NCI-H2107 treated with DMSO at 0.1 percent for 48 hours (cell line): ENCODE results near the gene FTMT.
"Not testable (repeated sequence)": the region's sequence is repeated elsewhere in the genome, so short reads cannot be mapped to it uniquely, and the experiment has no call there.

Experiments used
- DNase-seq: peaks from one replicate; lab custom pipeline; 2025; ENCODE audit not compliant: unreplicated experiment; lab: John Stamatoyannopoulos, UW

Gene FTMT

DNA sequence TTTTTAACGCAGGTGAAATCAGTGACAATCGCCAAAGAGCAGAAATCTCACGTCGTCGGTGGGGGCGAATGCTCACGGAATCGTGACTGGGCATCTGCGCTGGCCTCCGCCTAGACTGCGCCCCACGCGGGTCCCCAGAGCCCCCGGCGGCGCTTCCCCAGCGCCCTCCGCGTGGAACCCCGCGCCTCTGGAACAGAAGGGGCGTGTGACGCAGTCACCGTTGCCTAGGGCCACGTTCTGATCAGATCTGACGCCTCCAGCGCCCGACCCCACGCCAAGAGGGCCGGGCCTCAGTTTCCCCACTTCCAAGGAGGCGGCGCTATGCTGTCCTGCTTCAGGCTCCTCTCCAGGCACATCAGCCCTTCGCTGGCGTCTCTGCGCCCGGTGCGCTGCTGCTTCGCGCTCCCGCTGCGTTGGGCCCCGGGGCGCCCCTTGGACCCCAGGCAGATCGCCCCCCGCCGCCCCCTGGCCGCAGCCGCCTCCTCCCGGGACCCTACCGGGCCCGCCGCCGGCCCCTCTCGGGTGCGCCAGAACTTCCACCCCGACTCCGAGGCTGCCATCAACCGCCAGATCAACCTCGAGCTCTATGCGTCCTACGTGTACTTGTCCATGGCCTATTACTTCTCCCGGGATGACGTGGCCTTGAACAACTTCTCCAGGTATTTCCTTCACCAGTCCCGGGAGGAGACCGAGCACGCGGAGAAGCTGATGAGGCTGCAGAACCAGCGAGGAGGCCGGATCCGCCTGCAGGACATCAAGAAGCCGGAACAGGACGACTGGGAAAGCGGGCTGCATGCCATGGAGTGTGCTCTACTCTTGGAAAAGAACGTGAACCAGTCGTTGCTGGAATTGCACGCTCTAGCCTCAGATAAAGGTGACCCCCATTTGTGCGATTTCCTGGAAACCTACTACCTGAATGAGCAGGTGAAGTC lies at the start of gene FTMT:
TSS of gene FTMT (plus strand) at position 240 of the 932 bp plus-strand sequence. CDS start at position 322, 82 bp downstream.
- no peak for DNase-seq

DNA sequence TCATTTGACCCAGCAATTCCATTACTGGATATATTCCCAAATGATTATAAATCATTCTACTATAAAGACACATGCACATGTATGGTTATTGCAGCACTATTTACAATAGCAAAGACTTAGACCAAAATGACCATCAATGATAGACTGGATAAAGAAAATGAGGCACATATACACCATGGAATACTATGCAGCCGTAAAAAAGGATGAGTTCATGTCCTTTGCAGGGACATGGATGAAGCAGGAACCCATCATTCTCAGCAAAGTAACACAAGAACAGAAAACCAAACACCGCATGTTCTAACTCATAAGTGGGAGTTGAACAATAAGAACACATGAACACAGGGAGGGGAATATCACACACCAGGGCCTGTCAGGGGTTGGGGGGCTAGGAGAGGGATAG lies 46.4 kb upstream of the FTMT start:
- not testable (repeated sequence) for DNase-seq

DNA sequence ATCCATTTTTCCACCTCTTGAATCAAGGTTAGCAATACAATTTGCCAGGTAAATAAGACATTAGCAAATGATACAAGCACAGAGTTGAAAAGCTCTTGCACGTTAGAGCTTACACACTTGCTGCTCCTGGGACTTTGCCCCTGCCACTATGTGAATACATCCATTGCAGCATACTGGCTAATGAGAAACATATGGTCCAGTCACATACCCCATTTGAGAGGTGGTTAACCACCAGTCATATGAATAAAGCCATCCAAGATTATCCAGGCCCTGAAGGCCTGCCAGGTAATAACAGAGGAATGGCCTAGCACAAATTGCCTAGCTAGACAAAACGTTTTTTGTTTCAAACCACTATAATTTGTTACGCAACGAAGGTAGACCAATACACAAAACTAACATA lies 45.8 kb upstream of the FTMT start:
- DNase-seq = no peak

DNA sequence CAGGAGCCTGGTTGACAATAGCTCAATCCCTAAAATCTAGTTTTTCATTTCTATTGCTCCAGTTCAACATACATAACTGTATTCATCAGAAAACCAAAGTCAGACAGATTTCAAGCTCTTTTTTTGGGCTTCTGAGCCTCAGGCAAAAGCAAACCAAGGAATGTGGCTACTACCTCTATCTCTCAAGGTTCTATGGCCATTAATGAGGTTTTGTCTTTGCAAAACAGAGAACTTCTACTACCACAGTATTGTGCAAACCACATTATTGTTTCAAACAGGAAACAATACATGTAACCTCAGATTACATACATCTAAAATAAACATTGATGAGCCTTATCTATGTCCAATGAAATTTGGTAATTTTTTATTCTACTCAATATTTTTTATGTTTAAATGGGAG lies 35.5 kb upstream of the FTMT start:
- no peak for DNase-seq

DNA sequence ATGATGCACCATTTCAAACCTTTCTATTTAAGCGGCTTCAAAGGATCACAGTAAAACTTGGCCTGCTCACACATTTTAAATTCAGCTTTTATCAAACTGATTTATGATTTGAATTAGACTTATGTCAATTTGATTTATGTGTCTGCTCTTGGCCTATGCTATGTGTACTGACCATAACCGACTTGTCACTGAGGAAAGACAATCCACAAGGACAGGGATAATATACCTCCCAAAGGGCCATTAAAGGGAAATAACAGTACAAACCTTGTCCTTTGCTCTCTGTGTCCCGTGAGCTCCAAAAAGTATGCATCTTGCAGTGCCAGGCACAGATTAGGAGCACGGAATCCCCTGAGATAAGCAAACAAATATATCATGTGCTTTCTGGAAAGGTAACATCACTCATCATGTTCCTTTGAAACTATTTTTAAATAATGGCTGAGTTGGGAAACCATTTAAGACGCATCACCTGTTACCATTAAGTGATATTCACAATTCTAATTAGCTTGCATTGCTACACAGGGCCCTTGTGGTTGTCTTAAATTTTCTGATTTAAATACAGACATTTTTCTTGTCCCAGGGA lies 31.9 kb upstream of the FTMT start:
- DNase-seq = no peak

DNA sequence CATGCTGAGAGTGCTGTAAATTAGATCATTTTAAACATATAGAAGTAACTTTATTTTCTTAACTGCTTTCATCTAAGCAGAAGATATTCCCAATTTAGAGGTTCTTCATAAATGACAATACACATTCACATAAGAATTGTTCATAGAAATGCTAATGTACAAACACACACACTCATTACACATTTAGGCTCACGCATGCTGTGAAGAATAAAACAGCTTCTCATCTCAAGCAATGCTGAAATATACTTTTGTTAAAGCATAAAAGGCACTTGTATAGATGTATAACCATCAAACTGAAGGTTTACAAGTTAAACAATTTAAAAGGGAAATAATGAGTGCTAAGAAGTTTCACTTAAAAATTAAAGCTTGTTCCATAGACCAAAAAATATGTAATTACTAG lies 18.1 kb upstream of the FTMT start:
- DNase-seq = no peak

DNA sequence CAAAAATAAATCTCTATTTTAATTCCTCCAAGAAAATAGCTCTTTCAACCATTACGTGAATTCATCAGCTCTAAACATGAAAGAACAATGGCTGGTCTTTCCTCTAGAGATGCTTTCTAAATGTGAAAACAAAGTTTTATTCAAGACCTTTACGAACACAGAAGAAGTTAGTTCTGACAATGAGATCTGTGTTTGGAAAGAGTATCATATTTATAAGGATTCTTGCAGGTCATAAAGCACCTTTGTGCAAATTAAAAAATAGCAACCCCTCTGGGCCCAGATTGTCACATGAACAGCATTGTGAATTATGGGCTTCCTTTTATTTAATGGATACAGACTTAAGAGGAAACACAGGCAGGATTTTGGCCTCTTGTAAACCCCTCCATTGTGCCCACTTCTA lies 17.7 kb upstream of the FTMT start:
- no peak for DNase-seq

DNA sequence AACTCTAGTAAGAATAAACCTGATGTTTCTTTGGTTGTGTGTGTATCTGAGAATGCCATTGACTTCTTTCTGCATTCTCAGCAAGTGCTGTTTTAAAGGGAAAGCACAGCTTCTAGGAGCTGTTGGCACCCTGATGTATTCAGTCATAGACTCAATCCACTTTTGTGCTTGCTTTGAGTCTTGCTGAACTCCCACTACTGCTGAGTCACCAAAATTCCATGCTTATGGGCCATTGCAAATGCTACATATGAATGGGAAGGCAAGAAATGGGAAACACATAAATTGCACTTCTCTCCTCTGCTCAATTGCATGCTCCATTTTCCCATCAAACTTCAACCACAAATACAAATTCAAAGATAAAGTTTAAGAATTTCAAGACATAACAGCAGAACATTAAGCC lies 9.8 kb upstream of the FTMT start:
- DNase-seq = no peak

DNA sequence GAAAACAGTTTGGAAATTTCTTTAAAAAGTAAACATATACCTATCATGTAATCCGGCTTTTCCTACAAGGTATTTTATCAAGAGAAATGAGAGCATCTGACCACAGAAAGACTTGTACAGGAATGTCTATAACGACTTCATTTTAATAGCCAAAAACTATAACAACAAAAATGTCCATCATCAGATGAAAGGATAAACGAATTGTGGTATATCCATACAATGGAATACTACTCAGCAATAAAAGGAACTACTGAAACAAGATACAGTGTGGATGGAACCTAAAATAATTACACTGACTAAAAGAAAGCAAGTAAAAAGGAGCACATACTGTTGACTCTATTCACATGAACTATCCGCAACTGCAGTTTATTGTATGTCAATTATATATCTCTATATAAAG lies 1.4 kb upstream of the FTMT start:
- no peak for DNase-seq

DNA sequence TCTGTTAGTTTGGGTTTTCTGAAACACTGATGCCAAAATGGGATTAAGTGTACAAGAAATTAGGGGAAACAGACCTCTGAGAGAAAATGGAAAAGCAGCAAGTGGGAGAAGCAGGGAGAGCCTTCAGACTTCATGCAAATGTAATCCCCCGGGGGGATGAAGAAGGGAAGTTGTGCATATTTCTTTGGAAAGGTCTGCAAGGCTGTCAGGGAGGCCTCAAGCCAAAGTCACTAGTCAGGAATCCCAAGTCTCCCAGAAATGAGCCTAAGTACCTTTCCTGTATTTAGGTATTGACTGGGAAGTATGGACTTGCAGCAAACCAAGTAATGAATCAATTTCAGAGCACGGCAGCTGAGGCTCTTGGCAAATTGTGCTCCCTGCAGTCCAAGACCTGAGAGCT lies 2.2 kb downstream of the FTMT start:
- DNase-seq = no peak

DNA sequence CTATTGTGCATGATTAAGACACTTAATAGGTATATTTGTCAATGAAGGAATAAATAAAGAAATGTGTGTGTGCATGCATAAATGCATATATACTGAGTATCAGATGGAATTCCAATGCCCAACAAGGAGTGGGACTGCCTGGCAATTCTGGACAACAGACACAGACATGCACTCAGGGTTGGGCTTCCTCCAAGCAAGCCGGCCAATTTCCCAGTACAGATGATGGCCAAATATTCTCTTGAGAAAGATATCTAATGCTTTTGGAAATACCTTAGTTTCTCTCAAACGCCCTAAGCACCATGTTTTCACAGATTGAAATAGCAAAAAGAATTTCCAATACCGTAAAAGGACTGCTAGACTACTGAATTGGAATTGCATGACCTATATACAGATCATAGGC lies 11.1 kb downstream of the FTMT start:
- DNase-seq = no peak

DNA sequence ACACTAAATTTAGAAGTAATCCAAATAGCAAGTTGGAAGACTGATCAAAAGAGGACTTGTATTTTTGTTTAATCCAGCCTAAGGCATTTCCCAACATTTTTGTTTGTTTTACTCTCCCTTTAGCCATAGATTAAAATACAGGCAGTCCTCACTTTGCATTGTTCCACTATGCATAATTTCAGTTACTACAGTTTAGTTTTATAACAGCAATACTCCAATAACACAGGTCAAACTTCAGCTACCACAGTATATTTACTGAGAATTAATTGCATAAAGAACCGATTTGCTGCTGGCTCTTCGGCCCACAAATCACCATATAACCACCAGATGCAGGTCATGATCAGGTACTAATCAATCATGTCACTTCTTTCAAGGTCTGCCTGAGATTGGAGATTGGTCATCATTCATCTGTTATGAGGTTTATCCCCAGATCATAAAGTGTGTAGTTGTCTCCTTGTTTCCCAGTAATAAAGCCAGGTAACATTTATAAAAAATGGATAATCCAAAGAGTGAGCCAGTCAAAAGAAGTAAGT lies 12.1 kb downstream of the FTMT start:
- no peak for DNase-seq

DNA sequence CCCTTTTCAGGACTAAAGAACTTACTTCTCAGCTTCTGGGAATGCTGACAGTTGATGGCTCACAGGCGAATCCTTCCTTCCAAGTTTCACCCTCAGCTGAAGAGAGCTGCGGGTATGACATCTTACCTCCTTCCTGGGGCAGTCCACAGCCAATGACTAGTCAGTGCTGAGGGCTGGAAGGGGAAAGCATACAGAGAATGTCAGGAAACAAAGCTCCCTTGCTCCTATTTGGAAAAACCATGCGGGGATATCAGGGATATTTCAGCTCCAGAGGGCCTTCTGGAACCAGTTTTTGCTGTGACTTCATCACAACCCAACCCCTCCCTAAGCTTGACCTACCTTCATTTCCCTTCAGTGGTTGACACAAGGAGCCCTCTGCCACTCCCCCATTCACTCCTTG lies 15.7 kb downstream of the FTMT start:
- no peak for DNase-seq

DNA sequence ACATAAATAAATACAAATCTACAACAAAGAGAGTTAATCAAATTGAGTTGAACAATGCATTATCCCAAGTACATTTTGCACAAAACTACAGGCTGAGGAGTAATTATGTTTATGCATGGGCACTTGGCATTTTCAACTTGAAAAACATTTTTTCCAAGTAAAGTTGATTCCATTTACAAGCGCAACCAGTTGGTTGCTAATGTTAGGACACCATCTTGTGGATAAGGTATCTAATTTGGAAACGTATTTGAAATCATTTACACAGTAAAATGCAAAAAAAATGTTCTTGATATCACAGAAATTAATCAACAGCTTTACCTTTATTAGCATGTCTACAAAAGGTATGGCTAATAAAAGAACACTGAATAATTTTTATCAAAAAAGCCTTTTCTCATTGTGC lies 18.8 kb downstream of the FTMT start:
- no peak for DNase-seq

DNA sequence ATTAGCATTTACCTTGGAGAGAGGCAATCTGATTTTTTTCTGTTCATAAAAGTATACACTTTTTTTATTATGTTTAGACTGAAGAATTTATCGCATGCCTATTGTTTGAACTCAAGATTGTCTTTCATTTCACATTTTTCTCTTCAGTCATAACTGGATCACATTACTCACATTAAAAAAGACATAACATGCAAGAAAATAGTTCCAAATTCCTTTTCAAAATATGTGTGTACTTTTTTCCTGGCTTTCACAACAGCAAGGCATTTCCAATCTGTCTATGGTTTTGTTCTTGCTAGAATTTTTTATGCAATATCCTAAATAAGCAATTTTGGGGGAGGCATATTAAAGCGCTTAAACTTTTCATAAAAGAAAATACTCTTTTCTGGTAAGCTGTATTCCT lies 21.2 kb downstream of the FTMT start:
- no peak for DNase-seq

DNA sequence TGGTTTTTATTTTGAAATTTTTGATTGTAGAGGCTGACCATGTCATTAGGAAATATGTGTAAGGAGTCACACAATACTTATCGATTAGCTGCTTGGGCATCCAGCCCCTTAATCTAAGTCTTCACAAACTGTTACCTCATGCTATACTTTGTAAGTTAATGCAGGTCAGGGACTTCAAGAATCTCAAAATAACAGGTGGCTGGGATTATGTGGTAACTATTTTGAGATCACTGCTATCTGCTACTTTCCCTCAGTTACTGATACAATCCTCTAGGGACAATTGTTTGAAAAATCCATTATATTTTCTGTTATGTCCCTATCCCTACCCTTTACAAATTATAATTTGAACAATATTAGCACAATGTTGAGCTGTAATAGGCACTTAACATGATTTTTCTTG lies 21.7 kb downstream of the FTMT start:
- no peak for DNase-seq

DNA sequence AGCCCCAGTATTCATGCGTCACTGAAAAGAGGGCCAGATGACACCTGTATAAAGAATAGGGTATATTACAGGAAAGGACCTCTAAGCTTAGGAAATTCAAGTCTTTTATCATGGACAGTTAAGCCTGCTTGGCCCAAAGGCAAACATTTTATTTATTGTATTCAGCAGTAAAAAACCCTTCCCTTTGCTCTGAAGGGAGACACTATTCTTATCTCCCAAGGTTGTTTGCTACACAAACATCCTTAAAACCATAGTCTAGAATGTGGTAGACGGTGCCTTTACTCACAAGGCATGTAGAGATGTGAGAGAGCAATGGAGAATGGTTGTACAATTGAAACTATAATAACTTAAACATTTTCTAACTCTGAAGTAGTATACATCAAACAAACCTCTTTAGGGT lies 33.9 kb downstream of the FTMT start:
- no peak for DNase-seq

DNA sequence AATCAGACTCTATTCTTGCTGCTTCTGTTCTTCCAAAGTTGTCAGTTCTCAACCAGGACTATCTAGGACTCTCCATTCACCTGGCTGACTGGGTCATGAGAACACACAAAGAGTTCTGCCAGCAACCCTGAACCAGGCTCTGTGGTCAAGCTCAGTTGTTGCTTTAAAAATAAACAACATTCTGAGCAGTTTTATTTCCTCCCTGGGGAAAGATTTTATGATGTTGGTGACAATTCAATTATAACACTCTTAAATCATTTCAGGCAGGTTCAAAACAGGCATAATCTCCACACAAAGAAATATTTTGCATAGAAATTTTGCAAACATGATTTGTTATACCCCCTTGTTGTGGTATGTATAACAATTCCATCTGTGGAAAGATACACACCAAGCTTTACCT lies 36.0 kb downstream of the FTMT start:
- no peak for DNase-seq

DNA sequence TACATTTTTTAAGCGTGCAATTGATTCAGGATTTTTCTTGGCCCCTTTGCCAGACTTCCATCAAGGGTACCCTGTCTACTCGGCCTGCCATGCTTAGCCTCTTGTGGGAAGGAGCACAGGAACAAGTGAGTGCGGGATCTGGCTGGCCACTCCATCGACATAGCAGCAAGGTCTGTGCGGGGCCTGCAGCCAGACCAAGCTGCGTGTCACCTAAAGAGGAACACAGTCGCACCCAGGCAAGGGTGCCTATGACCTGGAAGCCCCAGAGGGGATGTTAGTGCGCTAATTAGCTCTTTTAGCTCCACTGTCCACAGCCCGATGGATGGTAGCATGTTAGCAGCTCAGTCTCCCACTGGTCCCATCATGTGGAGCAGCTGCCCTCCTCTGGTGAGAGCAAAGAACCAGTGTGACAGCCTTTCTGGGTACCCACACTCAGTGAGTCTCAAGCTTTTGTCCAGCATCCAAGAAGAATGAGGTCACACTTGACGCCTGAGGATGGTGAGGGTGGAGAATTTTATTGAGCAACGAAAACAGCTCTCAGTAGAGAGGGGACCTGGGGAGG lies 38.7 kb downstream of the FTMT start:
- no peak for DNase-seq

DNA sequence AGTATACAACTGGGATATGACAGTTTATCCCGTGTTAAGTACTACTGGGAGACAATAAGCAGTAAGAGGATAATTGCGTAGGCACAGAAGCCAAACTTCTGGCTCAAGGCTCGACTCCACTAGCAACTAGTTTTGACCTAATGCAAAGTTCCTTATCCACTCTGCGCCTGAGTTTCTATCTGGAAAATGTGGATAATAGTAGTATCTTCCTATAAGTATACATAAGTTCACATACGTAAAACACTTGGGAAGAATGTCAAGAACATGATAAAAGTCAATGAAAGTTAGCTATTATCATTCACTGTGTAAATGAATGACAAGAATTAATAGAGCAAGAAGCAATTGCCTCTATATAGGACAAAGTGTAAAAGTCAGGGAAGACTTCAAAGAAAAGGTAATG lies 45.7 kb downstream of the FTMT start:
- no peak for DNase-seq

DNA sequence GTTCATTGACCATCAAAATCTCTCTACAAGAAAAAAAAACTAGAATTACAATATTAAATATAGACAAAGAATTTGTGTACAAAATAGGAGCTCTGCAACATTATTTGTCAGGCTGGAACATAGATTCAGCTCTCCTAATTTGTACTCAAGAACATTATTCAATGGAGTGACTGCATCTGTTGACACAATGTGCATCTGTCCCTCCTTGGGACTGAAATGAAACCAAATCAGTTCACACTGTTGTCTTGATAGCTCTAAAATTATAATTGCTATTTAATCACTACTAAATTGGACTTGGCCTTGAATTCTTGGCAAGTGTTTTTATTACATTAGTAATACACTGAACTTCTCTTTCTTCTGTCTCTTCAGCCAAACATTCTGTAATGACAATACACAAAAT lies 47.7 kb downstream of the FTMT start:
- DNase-seq = no peak
